ENCODE data around the gene COX6B2.

Gene COX6B2

GRCh38 chr19:55350620-55351315 lies 3.8 kb downstream of the COX6B2 start:
- H3K4me3 ChIP-seq (replicated peaks in 1 of 2; ENCODE audit: low read depth in 2 of 2, low read length in 2 of 2): no peak overlapping the region
- TF ChIP-seq CTCF (IDR thresholded peaks at IDR 0.05; ENCODE audit: low read depth, low read length): no peak

GRCh38 chr19:55348317-55349034 lies 6.0 kb downstream of the COX6B2 start:
- no peak for TF ChIP-seq CTCF (IDR thresholded peaks at IDR 0.05; ENCODE audit: low read depth, low read length)
- no peak for DNase-seq (ENCODE audit: low read depth in 2 of 2)
- H3K4me3 ChIP-seq (replicated peaks in 1 of 2; ENCODE audit: low read depth in 2 of 2, low read length in 2 of 2): no peak overlapping the region

More at GRCh38 chr19:55350620-55351315, 3.8 kb downstream of the COX6B2 start:
- no peak for DNase-seq (ENCODE audit: low read depth in 2 of 2)

- DNase-seq (ENCODE audit: low read depth in 2 of 2): no peak
- TF ChIP-seq CTCF (IDR thresholded peaks at IDR 0.05; ENCODE audit: low read depth, low read length): no peak
- H3K4me3 ChIP-seq (replicated peaks in 1 of 2; ENCODE audit: low read depth in 2 of 2, low read length in 2 of 2): no peak overlapping the region
Measured at GRCh38 chr19:55347442-55348009, 7.0 kb downstream of the COX6B2 start.

GRCh38 chr19:55346725-55347441 lies 7.6 kb downstream of the COX6B2 start:
- TF ChIP-seq CTCF (IDR thresholded peaks at IDR 0.05; ENCODE audit: low read depth, low read length): no peak
- no peak for DNase-seq (ENCODE audit: low read depth in 2 of 2)
- H3K4me3 ChIP-seq (replicated peaks in 1 of 2; ENCODE audit: low read depth in 2 of 2, low read length in 2 of 2): no peak overlapping the region

GRCh38 chr19:55345818-55346724 lies 8.4 kb downstream of the COX6B2 start:
- TF ChIP-seq CTCF (IDR thresholded peaks at IDR 0.05; ENCODE audit: low read depth, low read length): no peak
- DNase-seq (ENCODE audit: low read depth in 2 of 2): peak in 1 of 2 donors; percentile 51
- no peak overlapping the region for H3K4me3 ChIP-seq (replicated peaks in 1 of 2; ENCODE audit: low read depth in 2 of 2, low read length in 2 of 2)
